Neural cell (in vitro differentiated cells): ENCODE data around the gene PTCSC3. TPM values are rescaled to one million over a fixed set of nuclear protein-coding genes. Genes with fewer than 3 reads are reported as not detected.

Experiments used
- H2AFZ ChIP-seq: fragments of 200-600, 300-800 bp; sonication (generic), shearing (Covaris generic); 2 replicates; pipeline ENCODE4 v1.6.0; 2014; ENCODE audit warnings: low read depth, mild to moderate bottlenecking, antibody characterized with exemption, low read length, moderate library complexity
- H3F3A ChIP-seq: fragments of 200-600 bp; shearing (Covaris generic); 2 replicates; pipeline ENCODE4 v1.6.1; 2016; ENCODE audit warnings: mild to moderate bottlenecking, moderate library complexity, mixed read lengths, antibody characterized with exemption, low read length; ENCODE audit not compliant: insufficient read depth, poor library complexity, severe bottlenecking
- H3K27ac ChIP-seq: fragments of 200-600, 300-800 bp; sonication (generic), shearing (Covaris generic); 2 replicates; pipeline ENCODE4 v1.5.1; 2014; ENCODE audit warnings: mild to moderate bottlenecking, low read length, moderate library complexity
- H3K27me3 ChIP-seq: fragments of 300-800, 200-600 bp; sonication (generic), shearing (Covaris generic); 2 replicates; pipeline ENCODE4 v1.6.0; 2014; ENCODE audit warnings: mild to moderate bottlenecking, low read depth, low read length, moderate library complexity; ENCODE audit not compliant: insufficient read depth
- H3K36me3 ChIP-seq: fragments of 300-800, 200-600 bp; sonication (generic), shearing (Covaris generic); 2 replicates; pipeline ENCODE4 v1.5.1; 2014; ENCODE audit warnings: mild to moderate bottlenecking, antibody characterized with exemption, low read length, moderate library complexity; ENCODE audit not compliant: insufficient read depth
- H3K4me2 ChIP-seq: fragments of 300-800, 200-600 bp; sonication (generic), shearing (Covaris generic); 2 replicates; pipeline ENCODE4 v1.6.0; 2014; ENCODE audit warnings: mild to moderate bottlenecking, low read length
- H3K4me3 ChIP-seq: fragments of 300-800, 200-600 bp; sonication (generic), shearing (Covaris generic); 2 replicates; pipeline ENCODE4 v1.5.1; 2014; ENCODE audit warnings: mild to moderate bottlenecking, low read length, moderate library complexity
- H3K79me2 ChIP-seq: fragments of 200-600 bp; shearing (Covaris generic); replicated peaks from 2 replicates; pipeline ENCODE4 v1.6.0; 2014; ENCODE audit warnings: mild to moderate bottlenecking, low read length, moderate library complexity; ENCODE audit not compliant: insufficient read depth
- H3K9ac ChIP-seq: fragments of 300-800, 200-600 bp; sonication (generic), shearing (Covaris generic); 2 replicates; pipeline ENCODE4 v1.6.1; 2016; ENCODE audit warnings: mild to moderate bottlenecking, low read length, mixed read lengths
- H3K9me2 ChIP-seq: fragments of 200-600 bp; shearing (Covaris generic); 2 replicates; pipeline ENCODE4 v1.6.1; 2016; ENCODE audit warnings: mild to moderate bottlenecking, low read length, mixed read lengths; ENCODE audit not compliant: insufficient read depth
- H3K9me3 ChIP-seq: fragments of 200-600, 300-800 bp; sonication (generic), shearing (Covaris generic); 2 replicates; pipeline ENCODE4 v1.6.1; 2016; ENCODE audit warnings: mild to moderate bottlenecking, mixed run types, low read length, moderate library complexity, mixed read lengths
- H4K20me1 ChIP-seq: fragments of 200-600 bp; shearing (Covaris generic); 2 replicates; pipeline ENCODE4 v1.6.1; 2016; ENCODE audit warnings: mild to moderate bottlenecking, mixed run types; ENCODE audit not compliant: insufficient read depth
- EP300 ChIP-seq: fragments of 450-650 bp; conservative IDR thresholded peaks from 2 replicates; pipeline ENCODE4 v1.6.1; 2014; ENCODE audit warnings: antibody characterized with exemption, mild to moderate bottlenecking, moderate library complexity; ENCODE audit not compliant: poor library complexity, severe bottlenecking
- EZH2 ChIP-seq: fragments of 200-600, 300-800 bp; shearing (Covaris generic), sonication (generic); IDR thresholded peaks from 2 replicates; pipeline ENCODE4 v1.6.1; 2014; ENCODE audit warnings: antibody characterized with exemption, low read length, borderline replicate concordance, mild to moderate bottlenecking; ENCODE audit not compliant: insufficient read depth, poor library complexity, severe bottlenecking
- MXI1 ChIP-seq: fragments of 450-650 bp; conservative IDR thresholded peaks from 2 replicates; pipeline ENCODE4 v1.6.1; 2014; ENCODE audit warnings: antibody characterized with exemption, mild to moderate bottlenecking; ENCODE audit not compliant: poor library complexity, severe bottlenecking
- POLR2AphosphoS5 ChIP-seq: IDR thresholded peaks from 2 replicates; pipeline ENCODE4 v1.6.1; 2012
- RAD21 ChIP-seq: fragments of 450-650 bp; conservative IDR thresholded peaks from 2 replicates; pipeline ENCODE4 v1.6.1; 2014; ENCODE audit warnings: antibody characterized with exemption, mild to moderate bottlenecking, moderate library complexity
- SMC3 ChIP-seq: fragments of 450-650 bp; conservative IDR thresholded peaks from 2 replicates; pipeline ENCODE4 v1.6.1; 2014; ENCODE audit warnings: antibody characterized with exemption, mild to moderate bottlenecking, moderate library complexity; ENCODE audit not compliant: poor library complexity
- TAF1 ChIP-seq: IDR thresholded peaks from 2 replicates; pipeline ENCODE4 v1.6.1; 2012; ENCODE audit warnings: low read depth
- polyA plus RNA-seq: library from polyadenylated mRNA; depleted of rRNA; stranded (reverse); fragments of >200 nt; gene quantifications from 2 replicates; pipeline ENCODE4 v1.2.3, GENCODE V29; 2014
- TF ChIP-seq, protein P1 (sequence below): IDR thresholded peaks from 2 replicates; pipeline ENCODE4 v1.6.1; 2012; ENCODE audit warnings: borderline replicate concordance
- TF ChIP-seq, protein P2 (sequence below): fragments of 450-650 bp; IDR thresholded peaks from 2 replicates; pipeline ENCODE4 v1.5.1; 2014; ENCODE audit warnings: antibody characterized with exemption, mild to moderate bottlenecking, moderate library complexity; ENCODE audit not compliant: poor library complexity, severe bottlenecking

The PTCSC3 gene
- polyA plus RNA-seq, 1 donor from 2014 or later, result not detected

DNA sequence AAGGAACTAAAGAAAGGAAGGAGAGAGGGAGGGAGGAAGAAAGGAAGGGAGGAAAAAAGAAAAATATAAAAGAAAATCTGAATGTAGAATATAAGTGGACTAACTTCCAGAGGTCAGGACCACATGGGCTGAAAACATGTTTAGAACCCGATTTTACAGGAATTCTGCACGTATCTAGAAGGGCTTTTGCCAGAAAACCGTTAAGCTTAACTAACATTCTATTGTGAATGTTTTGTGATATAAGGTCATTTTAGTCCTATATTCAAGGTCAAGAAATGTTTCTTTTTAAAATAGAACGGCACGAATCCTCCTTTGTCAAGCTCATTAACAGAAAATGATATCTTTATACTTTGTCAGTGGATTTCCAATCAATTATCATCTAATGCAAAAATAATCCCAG, 13.1 kb downstream of the PTCSC3 start:
- H3K9me3 ChIP-seq, result no peaks in the 10 kb centered on the region
- no peak overlapping the region for H2AFZ ChIP-seq
- H3F3A ChIP-seq, result no peaks in the 10 kb centered on the region
- H3K36me3 ChIP-seq, result no peaks in the 10 kb centered on the region
- H3K27ac ChIP-seq, result no peak overlapping the region
- H3K9ac ChIP-seq, result no peak overlapping the region
- H3K27me3 ChIP-seq, result no peaks in the 10 kb centered on the region
- H3K9me2 ChIP-seq, result no peaks in the 10 kb centered on the region
- H3K4me2 ChIP-seq, result no peak overlapping the region
- TF ChIP-seq RAD21, result no peak
- no peak for TF ChIP-seq TAF1
- TF ChIP-seq MXI1, result no peak
- TF ChIP-seq, protein P1, sequence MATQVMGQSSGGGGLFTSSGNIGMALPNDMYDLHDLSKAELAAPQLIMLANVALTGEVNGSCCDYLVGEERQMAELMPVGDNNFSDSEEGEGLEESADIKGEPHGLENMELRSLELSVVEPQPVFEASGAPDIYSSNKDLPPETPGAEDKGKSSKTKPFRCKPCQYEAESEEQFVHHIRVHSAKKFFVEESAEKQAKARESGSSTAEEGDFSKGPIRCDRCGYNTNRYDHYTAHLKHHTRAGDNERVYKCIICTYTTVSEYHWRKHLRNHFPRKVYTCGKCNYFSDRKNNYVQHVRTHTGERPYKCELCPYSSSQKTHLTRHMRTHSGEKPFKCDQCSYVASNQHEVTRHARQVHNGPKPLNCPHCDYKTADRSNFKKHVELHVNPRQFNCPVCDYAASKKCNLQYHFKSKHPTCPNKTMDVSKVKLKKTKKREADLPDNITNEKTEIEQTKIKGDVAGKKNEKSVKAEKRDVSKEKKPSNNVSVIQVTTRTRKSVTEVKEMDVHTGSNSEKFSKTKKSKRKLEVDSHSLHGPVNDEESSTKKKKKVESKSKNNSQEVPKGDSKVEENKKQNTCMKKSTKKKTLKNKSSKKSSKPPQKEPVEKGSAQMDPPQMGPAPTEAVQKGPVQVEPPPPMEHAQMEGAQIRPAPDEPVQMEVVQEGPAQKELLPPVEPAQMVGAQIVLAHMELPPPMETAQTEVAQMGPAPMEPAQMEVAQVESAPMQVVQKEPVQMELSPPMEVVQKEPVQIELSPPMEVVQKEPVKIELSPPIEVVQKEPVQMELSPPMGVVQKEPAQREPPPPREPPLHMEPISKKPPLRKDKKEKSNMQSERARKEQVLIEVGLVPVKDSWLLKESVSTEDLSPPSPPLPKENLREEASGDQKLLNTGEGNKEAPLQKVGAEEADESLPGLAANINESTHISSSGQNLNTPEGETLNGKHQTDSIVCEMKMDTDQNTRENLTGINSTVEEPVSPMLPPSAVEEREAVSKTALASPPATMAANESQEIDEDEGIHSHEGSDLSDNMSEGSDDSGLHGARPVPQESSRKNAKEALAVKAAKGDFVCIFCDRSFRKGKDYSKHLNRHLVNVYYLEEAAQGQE, result no peak
- no peak for TF ChIP-seq POLR2AphosphoS5
- no peak for TF ChIP-seq EP300
- TF ChIP-seq, protein P2, sequence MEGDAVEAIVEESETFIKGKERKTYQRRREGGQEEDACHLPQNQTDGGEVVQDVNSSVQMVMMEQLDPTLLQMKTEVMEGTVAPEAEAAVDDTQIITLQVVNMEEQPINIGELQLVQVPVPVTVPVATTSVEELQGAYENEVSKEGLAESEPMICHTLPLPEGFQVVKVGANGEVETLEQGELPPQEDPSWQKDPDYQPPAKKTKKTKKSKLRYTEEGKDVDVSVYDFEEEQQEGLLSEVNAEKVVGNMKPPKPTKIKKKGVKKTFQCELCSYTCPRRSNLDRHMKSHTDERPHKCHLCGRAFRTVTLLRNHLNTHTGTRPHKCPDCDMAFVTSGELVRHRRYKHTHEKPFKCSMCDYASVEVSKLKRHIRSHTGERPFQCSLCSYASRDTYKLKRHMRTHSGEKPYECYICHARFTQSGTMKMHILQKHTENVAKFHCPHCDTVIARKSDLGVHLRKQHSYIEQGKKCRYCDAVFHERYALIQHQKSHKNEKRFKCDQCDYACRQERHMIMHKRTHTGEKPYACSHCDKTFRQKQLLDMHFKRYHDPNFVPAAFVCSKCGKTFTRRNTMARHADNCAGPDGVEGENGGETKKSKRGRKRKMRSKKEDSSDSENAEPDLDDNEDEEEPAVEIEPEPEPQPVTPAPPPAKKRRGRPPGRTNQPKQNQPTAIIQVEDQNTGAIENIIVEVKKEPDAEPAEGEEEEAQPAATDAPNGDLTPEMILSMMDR, result no peak
- TF ChIP-seq EZH2, result no peak
- H4K20me1 ChIP-seq, result no peaks in the 10 kb centered on the region
- no peak overlapping the region for H3K4me3 ChIP-seq
- H3K79me2 ChIP-seq, result no peaks in the 10 kb centered on the region

DNA sequence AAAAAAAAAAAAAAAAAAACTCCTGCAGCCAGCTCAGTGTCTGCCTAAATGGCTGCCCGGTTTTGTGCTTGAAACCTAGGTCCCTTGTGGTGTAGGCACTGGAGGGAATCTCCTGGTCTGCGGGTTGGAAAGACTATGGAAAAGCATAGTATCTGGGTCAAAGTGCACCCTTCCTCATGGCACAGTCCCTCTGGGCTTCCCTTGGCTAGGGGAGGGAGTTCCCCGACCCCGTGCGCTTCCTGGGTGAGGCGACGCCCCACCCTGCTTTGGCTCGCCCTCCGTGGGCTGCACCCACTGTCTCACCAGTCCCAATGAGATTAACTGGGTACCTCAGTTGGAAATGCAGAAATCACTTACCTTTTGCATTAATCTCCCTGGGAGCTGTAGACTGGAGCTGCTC, 14.3 kb downstream of the PTCSC3 start:
- no peak overlapping the region for H3K4me2 ChIP-seq
- H3K36me3 ChIP-seq, result no peaks in the 10 kb centered on the region
- H3K27ac ChIP-seq, result no peak overlapping the region
- H3F3A ChIP-seq, result no peaks in the 10 kb centered on the region
- H4K20me1 ChIP-seq, result no peaks in the 10 kb centered on the region
- no peak overlapping the region for H3K9ac ChIP-seq
- TF ChIP-seq RAD21 (no peak), EP300 (no peak), EZH2 (no peak), POLR2AphosphoS5 (no peak), TAF1 (no peak), SMC3 (no peak)
- TF ChIP-seq, protein P1, result no peak
- TF ChIP-seq, protein P2, result no peak
- no peak overlapping the region for H2AFZ ChIP-seq
- H3K9me2 ChIP-seq, result no peaks in the 10 kb centered on the region
- H3K79me2 ChIP-seq, result no peaks in the 10 kb centered on the region
- no peaks in the 10 kb centered on the region for H3K27me3 ChIP-seq
- no peak overlapping the region for H3K4me3 ChIP-seq
- H3K9me3 ChIP-seq, result no peaks in the 10 kb centered on the region
